Fibroblast of pulmonary artery (primary cell): ENCODE data around the gene KIAA0040.
"Not testable (repeated sequence)": the region's sequence is repeated elsewhere in the genome, so short reads cannot be mapped to it uniquely, and the experiment has no call there.

Source experiments
- DNase-seq: peaks from one replicate; pipeline ENCODE4 v3.0.0-alpha.2; 2010; ENCODE audit warnings: low read depth
- H3K4me3 ChIP-seq: replicated peaks from 2 replicates; pipeline ENCODE4 v1.5.1; 2011; ENCODE audit warnings: low read depth, mild to moderate bottlenecking, control low read depth, low read length, moderate library complexity
- TF ChIP-seq, protein P1 (sequence below): IDR thresholded peaks from 2 replicates; pipeline ENCODE4 v1.5.1; 2011; ENCODE audit warnings: mild to moderate bottlenecking, control low read depth, low read length, inconsistent platforms; ENCODE audit errors: missing control alignments

The KIAA0040 gene

DNA sequence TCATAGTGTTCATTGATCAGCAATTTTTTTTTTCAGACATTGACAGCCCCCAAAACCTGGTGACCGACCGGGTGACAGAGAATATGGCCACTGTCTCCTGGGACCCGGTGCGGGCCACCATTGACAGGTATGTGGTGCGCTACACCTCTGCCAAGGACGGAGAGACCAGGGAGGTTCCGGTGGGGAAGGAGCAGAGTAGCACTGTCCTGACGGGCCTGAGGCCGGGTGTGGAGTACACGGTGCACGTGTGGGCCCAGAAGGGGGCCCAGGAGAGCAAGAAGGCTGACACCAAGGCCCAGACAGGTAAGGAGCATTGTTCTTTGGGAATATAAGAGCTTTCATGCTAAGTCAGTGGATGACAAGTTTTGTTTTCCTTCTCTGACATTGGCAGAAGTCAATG is 75.7 kb downstream of the KIAA0040 start:
- DNase-seq: no peak
- no peak overlapping the region for H3K4me3 ChIP-seq
- TF ChIP-seq, protein P1, sequence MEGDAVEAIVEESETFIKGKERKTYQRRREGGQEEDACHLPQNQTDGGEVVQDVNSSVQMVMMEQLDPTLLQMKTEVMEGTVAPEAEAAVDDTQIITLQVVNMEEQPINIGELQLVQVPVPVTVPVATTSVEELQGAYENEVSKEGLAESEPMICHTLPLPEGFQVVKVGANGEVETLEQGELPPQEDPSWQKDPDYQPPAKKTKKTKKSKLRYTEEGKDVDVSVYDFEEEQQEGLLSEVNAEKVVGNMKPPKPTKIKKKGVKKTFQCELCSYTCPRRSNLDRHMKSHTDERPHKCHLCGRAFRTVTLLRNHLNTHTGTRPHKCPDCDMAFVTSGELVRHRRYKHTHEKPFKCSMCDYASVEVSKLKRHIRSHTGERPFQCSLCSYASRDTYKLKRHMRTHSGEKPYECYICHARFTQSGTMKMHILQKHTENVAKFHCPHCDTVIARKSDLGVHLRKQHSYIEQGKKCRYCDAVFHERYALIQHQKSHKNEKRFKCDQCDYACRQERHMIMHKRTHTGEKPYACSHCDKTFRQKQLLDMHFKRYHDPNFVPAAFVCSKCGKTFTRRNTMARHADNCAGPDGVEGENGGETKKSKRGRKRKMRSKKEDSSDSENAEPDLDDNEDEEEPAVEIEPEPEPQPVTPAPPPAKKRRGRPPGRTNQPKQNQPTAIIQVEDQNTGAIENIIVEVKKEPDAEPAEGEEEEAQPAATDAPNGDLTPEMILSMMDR: no peak

DNA sequence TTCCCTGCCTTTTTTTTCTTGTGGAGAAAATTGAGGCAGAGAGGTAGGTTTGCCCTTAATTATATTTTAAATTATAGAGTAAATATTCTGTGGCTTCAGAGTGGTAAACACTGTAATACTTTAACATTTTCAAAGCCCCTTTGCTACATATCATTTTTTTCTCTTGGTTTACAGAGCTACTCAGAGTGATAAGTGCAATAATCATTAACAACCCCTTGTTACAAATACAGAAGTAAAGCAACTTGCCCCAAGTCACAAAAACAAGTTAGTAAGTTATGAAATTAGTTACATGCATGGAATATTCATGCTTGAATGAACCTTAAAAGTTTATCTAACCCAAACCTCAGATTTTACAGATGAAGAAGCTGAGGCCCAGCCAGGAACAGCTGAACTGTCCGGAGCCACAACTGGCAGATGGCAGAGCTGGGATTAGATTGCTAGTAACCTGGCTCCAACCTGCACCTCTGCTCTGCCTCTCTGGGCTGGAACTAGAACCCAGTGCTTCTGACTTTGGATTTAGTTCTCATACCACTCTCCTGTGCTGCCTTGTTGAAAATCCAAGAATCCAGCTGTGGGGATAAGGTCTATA is 76.3 kb downstream of the KIAA0040 start:
- no peak overlapping the region for H3K4me3 ChIP-seq
- TF ChIP-seq, protein P1: no peak
- no peak for DNase-seq

DNA sequence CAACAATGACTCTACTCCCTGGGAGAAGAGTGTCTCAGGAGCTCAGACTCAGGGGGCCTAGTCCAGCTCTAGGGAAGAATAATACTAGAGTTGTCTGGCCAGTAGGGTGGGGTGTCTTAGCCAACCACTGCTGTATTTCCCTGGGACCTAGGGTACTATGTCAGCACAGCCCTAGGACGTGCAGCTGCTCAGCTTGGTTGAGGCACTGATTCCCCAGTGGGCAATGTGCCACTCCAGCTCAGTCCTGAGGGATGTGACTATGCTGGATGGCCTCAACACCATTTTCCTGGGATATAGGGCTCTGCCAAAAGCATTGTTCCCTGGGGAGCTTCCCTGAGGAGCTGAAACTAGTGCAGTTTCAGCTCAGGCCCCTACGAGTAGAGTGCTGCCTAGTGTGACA is 77.6 kb downstream of the KIAA0040 start:
- H3K4me3 ChIP-seq: no peak overlapping the region
- TF ChIP-seq, protein P1: no peak
- no peak for DNase-seq

DNA sequence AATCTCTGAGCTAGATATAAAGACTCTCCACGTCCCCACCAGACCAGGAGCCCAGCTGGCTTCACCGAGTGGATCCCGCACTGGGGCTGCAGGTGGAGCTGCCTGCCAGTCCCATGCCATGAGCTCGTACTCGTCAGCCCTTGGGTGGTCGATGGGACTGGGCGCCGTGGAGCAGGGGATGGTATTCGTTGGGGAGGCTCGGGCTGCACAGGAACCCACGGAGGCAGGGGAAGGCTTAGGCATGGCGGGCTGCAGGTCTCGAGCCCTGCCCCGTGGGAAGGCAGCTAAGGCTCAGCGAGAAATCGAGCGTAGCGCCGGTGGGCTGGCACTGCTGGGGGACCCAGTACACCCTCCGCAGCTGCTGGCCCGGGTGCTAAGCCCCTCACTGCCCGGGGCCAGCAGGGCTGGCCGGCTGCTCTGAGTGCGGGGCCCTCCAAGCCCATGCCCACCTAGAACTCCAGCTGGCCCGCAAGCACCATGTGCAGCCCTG is 84.2 kb downstream of the KIAA0040 start:
- not testable (repeated sequence) for H3K4me3 ChIP-seq, DNase-seq
